ENCODE data around the gene METAP2.

METAP2 gene

DNA sequence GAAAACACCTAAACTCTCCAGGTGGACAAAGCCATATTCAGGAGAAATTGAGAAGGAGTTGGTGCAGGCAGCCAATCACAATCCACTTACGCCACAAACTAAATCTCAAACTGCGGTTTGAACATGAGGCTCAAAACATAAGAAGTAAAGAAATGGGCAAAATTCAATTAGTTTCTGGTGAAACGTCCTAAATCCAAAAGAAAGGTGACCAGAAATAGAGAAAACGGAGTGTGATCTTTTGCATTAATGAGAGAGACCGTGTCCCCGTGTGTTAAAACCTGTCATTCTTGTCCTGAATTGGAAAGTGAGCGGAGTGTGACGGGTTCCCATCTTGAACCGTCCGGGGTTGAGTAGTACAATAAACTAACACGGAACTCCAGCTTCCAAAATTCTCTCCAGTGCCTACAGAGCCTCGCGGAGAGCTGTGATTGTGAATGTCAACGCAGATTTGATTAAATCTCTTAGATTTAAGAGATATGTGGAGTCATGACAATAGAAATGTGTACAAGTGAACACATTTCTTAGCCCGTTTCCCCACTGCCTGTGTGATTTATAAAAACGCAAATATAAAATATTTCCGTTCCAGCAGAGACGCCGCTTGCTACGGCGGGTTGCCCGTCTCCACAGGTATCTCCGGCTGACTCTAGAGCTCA lies 595 bp upstream of the METAP2 start:
- Histone ChIP-seq H2AFZ (ENCODE audit: low read length) (peak overlapping the region; percentile 82; the same call in 1 of the 2 replicates), H3K9me3 (ENCODE audit: low read length) (no peaks in the 10 kb centered on the region), H3K9me2 (ENCODE audit: low read depth, low read length) (no peaks in the 10 kb centered on the region), H3F3A (ENCODE audit: insufficient read depth, low read length) (no peaks in the 10 kb centered on the region; the same call in 1 of the 2 replicates), H3K27ac (ENCODE audit: low read depth, low read length, poor library complexity, severe bottlenecking) (peak overlapping the region; percentile 60), H4K20me1 (ENCODE audit: insufficient read depth, low read length) (no peaks in the 10 kb centered on the region), H3K4me2 (ENCODE audit: low read length) (peak overlapping the region; percentile 97), H3K79me2 (ENCODE audit: insufficient read depth, low read length) (peaks cover 46% of the 10 kb centered on the region), H3K4me3 (ENCODE audit: low read depth, low read length, poor library complexity, severe bottlenecking) (peak overlapping the region; percentile 92), H3K27me3 (ENCODE audit: insufficient read depth, low read length) (no peaks in the 10 kb centered on the region), H3K4me1 (ENCODE audit: insufficient read depth, low read length, severe bottlenecking) (peaks cover 22% of the 10 kb centered on the region), H3K9ac (ENCODE audit: low read length) (peak overlapping the region; percentile 94), H3K36me3 (ENCODE audit: insufficient read depth, low read length) (peaks cover 27% of the 10 kb centered on the region)
- TF ChIP-seq, protein P1, sequence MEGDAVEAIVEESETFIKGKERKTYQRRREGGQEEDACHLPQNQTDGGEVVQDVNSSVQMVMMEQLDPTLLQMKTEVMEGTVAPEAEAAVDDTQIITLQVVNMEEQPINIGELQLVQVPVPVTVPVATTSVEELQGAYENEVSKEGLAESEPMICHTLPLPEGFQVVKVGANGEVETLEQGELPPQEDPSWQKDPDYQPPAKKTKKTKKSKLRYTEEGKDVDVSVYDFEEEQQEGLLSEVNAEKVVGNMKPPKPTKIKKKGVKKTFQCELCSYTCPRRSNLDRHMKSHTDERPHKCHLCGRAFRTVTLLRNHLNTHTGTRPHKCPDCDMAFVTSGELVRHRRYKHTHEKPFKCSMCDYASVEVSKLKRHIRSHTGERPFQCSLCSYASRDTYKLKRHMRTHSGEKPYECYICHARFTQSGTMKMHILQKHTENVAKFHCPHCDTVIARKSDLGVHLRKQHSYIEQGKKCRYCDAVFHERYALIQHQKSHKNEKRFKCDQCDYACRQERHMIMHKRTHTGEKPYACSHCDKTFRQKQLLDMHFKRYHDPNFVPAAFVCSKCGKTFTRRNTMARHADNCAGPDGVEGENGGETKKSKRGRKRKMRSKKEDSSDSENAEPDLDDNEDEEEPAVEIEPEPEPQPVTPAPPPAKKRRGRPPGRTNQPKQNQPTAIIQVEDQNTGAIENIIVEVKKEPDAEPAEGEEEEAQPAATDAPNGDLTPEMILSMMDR (IDR thresholded peaks at IDR 0.05; ENCODE audit: low read length), result no peak
- no peak for TF ChIP-seq EZH2 (IDR thresholded peaks at IDR 0.05; ENCODE audit: borderline replicate concordance, low read length)

DNA sequence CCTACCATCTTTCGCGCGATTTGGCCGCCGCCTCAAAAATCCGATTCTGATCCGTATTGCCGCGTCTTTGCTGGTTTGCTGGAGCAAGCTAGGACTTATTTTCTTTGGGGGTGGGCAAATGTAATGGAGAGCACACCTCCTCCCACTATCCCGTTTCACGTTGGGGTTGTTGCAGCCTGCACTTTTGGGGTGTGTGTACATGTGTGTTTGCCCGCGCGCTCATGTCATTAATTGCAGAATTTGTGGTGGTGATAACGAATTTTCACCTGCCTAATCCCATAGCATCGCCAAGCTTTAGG lies 657 bp downstream of the METAP2 start:
- Histone ChIP-seq H3K9ac (ENCODE audit: low read length) (peak overlapping the region; percentile 94), H4K20me1 (ENCODE audit: insufficient read depth, low read length) (no peaks in the 10 kb centered on the region), H3K4me3 (ENCODE audit: low read depth, low read length, poor library complexity, severe bottlenecking) (peak overlapping the region; percentile 92), H3K4me1 (ENCODE audit: insufficient read depth, low read length, severe bottlenecking) (peaks cover 27% of the 10 kb centered on the region), H3K9me3 (ENCODE audit: low read length) (no peaks in the 10 kb centered on the region), H3K36me3 (ENCODE audit: insufficient read depth, low read length) (peaks cover 39% of the 10 kb centered on the region), H3K27ac (ENCODE audit: low read depth, low read length, poor library complexity, severe bottlenecking) (peak overlapping the region; percentile 60), H3K4me2 (ENCODE audit: low read length) (peak overlapping the region; percentile 97), H3F3A (ENCODE audit: insufficient read depth, low read length) (no peaks in the 10 kb centered on the region; the same call in 1 of the 2 replicates), H3K27me3 (ENCODE audit: insufficient read depth, low read length) (no peaks in the 10 kb centered on the region), H3K9me2 (ENCODE audit: low read depth, low read length) (no peaks in the 10 kb centered on the region), H2AFZ (ENCODE audit: low read length) (no peak overlapping the region), H3K79me2 (ENCODE audit: insufficient read depth, low read length) (peaks cover 56% of the 10 kb centered on the region)
- TF ChIP-seq, protein P1 (IDR thresholded peaks at IDR 0.05; ENCODE audit: low read length), result no peak
- no peak for TF ChIP-seq EZH2 (IDR thresholded peaks at IDR 0.05; ENCODE audit: borderline replicate concordance, low read length)

DNA sequence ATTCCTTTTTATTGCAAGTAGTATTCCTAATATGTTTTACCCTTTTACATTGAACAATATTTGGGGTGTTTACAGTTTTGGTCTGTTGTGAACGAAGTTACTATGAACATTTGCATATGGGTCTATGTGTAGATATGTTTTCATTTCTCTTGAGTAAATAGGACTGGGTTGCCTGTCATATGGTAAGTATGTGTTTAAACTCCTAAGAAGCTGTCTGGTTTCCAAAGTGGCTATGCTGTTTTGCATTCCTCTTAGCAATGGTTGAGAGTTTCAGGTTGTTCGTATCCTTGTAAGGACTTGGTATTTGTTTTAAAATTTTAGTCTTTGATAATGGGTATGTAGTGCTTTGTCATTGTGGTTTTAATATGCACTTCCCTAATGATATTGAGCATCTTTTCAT lies 6.3 kb downstream of the METAP2 start:
- Histone ChIP-seq H3F3A (ENCODE audit: insufficient read depth, low read length) (no peaks in the 10 kb centered on the region), H3K4me3 (ENCODE audit: low read depth, low read length, poor library complexity, severe bottlenecking) (no peak overlapping the region), H3K36me3 (ENCODE audit: insufficient read depth, low read length) (peaks cover 78% of the 10 kb centered on the region), H3K4me1 (ENCODE audit: insufficient read depth, low read length, severe bottlenecking) (peaks cover 19% of the 10 kb centered on the region), H4K20me1 (ENCODE audit: insufficient read depth, low read length) (no peaks in the 10 kb centered on the region), H3K27me3 (ENCODE audit: insufficient read depth, low read length) (no peaks in the 10 kb centered on the region), H3K9ac (ENCODE audit: low read length) (no peak overlapping the region), H3K9me2 (ENCODE audit: low read depth, low read length) (no peaks in the 10 kb centered on the region), H3K79me2 (ENCODE audit: insufficient read depth, low read length) (peaks cover 59% of the 10 kb centered on the region), H2AFZ (ENCODE audit: low read length) (no peak overlapping the region), H3K27ac (ENCODE audit: low read depth, low read length, poor library complexity, severe bottlenecking) (no peak overlapping the region), H3K4me2 (ENCODE audit: low read length) (no peak overlapping the region), H3K9me3 (ENCODE audit: low read length) (no peaks in the 10 kb centered on the region)
- no peak for TF ChIP-seq EZH2 (IDR thresholded peaks at IDR 0.05; ENCODE audit: borderline replicate concordance, low read length)
- TF ChIP-seq, protein P1 (IDR thresholded peaks at IDR 0.05; ENCODE audit: low read length), result no peak
